DMS153 (cell line): ENCODE measurements around the gene DPEP1.
"Not testable (repeated sequence)": the region's sequence is repeated elsewhere in the genome, so short reads cannot be mapped to it uniquely, and the experiment has no call there.

Source experiments
- DNase-seq: peaks from one replicate; lab custom pipeline; 2025; lab: John Stamatoyannopoulos, UW

DPEP1 gene

DNA sequence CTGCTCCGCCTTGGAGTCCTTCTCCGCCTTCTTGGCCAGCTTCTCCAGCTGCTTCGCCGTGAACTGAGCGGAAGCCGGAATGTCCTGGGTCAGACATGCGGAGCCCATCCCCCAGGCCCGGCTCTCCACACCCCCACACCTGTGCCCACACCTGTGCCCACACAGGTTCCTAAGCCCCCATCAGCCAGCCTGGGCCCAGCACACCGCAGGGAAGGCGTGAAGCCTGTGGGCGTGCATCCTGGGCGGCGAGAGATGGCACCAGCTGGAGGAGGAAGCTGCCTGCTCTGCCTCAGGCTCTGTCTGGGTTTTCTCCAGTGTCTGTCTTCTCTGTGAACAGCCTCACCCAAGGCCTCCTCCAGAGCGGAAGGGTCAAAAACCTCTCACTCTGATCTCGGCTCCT, 38.1 kb downstream of the DPEP1 start:
- DNase-seq = no peak

DNA sequence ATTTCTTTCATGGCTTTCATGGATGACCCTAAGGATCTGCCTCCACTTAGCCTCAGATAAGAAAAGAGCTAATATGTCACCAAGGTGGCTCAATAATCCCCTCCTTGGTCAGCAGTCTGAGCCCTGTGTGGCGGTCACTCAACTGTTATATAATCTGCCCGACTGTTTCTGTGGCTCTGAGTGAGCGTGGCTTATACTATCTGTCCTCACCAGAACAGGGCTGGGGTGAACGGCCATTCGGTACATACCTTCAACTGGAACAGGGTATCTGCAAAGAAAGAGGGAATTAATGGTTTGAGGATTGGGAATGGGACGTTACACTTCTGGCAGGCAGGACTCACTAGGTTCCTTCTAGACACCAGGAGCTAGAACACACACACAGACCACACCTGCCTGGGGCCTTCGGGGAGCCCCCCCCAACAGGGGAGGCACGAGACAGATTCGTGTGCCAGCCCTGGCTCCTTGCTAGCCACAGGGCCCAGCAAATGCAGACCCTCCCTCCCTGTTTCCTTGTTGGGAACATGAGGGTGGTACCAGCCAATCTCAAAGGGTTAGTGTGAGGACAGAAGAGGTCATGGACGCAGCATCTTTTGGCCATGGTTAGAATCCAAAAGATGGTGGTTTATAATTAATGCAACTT, 40.3 kb downstream of the DPEP1 start:
- DNase-seq = no peak

DNA sequence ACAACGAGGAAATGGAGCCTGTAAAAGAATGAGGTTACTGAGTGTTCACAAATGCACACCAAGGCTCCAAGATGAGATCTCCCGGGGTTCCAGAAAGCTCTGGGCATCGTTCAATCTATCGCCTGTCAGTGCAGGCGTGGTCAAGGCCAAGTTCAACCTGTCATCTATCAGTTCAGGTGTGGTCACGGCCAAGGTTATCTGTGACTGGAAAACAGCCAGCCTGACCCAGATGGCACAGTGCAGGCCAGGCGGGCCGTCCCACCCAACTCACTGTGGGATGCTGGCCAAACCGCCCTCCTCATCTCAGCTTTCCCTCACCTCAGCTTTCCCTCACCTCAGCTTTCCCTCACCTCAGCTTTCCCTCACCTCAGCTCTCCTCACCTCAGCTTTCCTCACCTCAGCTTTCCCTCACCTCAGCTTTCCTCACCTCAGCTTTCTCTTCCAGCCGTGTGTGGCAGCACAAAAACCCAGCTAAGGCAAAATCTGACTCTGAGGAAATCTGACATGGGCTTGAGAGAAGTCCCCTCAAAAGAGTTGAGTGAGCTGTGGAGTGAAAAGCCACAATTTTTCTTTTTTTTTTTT, 41.7 kb downstream of the DPEP1 start:
- no peak for DNase-seq

DNA sequence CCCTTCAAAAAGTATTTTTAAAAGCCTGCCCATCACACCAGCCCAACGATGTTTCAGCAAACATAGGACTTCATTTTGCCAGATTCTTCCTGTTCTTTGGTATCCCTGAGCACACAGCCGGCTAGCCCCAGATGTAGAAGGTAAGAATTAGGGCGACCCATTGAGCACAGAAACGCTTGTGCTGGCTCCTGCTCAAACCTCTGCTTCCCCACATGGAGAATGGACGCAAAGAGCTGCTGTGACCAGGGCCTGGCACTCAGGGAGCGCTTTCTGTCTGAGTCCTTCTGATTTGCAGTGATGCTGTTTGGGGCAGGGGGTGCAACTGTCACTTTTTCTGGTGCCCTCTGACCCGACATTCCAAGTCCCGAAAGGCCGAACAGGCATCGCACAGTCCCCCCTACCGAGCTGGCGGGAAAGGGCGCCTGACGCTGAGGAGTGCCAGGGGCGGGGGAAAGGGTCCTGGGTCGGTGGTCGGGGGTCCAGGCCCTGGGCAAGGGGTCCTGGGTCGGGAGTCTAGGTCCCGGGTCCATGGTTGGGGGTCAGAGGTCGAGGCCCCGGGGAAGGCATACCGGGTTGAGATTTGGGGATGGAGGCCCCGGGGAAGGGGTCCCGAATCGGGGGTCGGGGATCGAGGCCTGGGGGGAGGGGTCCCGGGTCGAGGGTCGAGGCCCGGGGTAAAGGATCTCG, 43.1 kb downstream of the DPEP1 start:
- no peak for DNase-seq

DNA sequence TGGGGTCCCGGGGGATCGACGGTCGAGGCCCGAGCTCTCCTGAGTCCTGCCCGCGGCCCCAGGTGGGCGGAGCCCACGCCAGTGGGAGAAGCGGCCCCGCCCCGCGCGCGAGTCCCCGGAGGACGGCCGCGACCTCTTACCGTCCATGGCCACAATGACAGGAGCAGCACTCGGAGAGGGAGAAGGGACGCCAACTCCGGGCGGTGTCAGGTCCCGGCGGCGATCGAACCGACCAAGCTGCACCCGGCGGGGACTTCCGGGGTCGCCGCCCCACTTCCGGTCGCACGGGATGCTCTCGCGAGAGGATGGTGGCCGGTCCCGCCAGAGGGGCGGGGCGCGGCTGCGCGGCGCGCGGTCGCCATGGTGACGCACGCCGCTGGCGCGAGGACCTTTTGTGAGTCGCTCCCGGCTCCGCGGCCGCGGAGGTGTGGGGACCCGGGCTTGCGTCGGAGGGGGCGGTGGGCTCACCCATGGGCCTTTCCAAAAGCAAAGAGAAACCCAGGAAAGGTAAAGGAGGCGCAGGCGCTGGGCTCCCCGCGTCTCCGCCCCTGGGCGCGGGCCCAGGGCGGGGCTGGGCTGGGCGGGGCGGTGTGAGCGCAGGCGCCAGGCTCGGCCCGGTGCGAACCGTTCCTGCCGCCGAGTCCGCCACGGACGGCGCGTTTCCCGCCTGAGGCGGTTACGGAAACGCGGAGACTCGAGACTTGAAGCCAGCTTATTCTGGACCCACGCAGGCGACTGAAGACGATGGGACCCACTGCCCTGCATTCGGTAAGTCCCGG, 44.2 kb downstream of the DPEP1 start, which contains the start of the genes CHMP1A and SPATA33:
Gene CHMP1A (minus strand): TSS at position 267 of the 779 bp plus-strand sequence. CDS start 120 bp downstream, at position 147.
Gene SPATA33 (plus strand): TSS at position 395 of the 779 bp plus-strand sequence. CDS start 76 bp downstream, at position 471.
- peak; percentile 72 for DNase-seq

DNA sequence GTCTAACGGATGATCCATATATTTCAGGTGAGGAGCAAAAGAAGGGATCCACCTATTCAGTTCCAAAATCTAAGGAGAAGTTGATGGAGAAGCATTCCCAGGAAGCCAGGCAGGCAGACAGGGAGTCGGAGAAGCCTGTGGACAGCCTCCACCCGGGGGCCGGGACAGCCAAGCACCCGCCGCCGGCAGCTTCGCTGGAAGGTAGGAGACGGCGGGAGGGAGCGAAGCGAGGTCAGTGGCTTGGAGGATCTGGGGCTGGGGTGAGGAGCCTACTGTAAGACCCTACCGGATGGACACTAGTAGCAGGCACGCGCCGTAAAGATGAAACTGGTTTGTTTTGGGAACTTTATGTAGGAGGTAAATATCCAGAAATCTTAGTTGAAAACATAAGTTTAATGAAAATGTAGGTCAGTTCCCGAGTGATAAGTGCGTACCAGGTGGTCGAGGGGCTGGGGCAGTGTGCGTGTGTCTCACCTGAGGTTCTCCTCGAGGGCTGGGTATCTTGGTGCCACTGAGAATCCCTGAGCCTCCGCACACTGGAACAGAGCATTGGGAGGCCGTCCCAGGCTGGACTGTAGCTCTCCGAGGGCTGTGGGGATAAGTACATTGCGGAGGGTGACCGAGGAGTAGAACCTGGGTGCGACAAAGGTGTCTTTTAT, 44.9 kb downstream of the DPEP1 start:
- no peak for DNase-seq

DNA sequence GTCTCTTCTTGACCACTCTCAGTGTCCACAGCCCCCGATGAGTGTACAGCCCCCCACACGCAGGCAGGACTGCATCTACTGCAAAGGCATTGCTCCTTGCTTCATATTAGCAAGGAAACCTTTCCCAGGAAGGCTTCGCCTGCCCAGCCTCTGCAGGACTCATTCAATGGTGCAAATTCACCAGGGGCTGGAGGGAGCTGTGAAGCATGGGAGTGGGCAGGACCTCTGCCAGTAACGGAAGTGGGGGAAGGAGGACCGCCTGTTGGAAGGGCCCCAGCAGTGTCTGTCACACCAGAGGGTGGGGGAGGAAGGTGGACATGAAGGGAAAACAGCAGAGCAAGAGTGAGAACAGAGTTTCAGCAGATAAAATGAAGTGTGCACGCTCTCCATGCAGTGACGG, 46.7 kb downstream of the DPEP1 start:
- DNase-seq = no peak

DNA sequence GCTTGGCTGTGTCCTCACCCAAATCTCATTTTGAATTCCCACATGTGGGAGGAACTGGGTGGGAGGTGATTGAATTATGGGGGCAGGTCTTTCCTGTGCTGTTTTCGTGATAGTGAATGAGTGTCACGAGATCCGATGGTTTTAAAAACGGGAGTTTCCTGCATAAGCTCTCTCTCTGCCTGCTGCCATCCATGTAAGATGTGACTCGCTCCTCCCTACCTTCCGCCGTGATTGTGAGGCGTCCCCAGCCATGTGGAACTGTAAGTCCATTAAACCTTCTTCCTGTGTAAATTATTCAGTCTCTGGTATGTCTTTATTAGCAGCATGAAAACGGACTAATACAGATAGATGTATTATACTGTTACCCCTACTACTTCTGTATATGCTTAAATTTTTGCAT, 47.8 kb downstream of the DPEP1 start:
- DNase-seq = no peak

DNA sequence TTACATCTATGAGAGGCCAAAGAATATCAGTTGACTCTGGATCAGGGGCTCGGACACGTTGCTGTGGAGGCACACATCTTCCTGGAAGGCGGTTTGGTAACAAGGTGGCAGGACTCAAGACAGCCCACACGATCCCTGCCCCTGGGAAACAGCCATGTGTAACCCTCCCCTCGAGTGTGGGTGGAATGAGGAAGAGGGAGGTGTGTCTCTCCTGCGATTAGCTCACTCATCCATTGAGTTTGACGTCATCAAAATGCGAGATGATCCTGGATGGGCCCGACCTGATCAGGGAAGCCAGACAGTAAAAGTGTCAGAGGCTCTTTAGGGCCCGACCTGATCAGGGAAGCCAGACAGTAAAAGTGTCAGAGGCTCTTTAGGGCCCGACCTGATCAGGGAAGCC, 50.8 kb downstream of the DPEP1 start:
- DNase-seq = not testable (repeated sequence)

DNA sequence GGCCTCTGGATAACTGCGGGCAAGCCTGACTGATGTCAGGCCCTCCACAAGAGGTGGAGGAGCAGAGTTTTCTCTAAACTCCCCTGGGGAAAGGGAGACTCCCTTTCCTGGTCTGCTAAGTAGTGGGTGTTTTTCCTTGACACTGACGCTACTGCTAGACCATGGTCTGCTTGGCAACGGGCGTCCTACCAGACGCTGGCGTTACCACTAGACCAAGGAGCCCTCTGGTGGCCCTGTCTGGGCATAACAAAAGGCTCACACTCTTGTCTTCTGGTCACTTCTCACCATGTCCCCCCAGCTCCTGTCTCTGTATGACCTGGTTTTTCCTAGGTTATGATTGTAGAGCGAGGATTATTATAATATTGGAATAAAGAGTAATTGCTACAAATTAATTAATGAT, 53.6 kb downstream of the DPEP1 start:
- DNase-seq = not testable (repeated sequence)

DNA sequence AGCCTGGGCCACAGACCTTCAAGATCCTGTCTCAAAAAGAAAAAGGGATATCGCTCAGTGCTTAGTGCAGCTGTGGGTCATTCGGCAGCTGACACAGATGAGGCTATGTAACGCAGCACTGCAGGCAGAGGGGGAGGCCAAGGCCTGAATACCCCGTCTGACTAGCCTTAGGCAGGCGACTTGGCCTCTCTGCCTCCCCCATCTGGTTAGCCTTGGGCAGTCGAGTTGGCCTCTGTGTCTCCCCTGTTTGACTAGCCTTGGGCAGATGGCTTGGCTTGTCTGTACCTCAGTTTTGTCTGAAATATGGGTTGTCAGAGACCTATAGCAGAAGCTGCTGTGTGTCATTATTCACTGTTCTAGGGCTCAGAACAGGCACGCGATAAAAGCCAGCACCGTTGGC, 54.2 kb downstream of the DPEP1 start:
- no peak for DNase-seq

DNA sequence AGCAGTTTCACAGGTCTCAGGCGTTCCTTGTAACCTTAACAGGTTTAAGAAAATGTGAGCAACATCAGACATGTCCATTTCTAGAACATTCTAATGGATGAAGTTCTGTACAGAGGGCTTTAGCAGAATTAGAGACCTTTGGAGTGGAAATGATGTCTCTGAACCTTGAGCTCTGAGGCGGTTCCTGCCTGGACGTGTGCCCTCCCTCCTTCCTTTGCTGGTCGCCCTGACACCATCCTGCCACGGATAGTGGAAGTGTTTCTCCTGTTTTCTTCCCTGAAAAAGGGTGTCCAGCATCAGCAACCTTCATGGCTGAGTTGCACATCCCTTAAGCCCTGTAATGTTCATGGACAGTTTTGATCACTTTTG, 55.3 kb downstream of the DPEP1 start:
- no peak for DNase-seq

DNA sequence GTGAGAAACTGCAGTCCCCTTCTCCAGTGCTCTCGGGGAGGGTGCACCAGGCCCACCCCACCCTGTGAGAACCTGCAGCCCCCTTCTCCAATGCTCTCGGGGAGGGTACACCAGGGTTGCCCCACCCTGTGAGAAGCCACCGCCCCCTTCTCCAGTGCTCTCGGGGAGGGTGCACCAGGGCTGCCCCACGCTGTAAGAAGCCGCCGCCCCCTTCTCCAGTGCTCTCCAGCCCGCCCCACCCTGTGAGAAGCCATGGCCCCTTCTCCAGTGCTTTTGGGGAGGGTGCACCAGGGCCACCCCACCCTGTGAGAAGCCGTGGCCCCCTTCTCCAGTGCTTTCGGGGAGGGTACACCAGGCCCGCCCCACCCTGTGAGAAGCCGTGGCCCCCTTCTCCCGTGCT, 56.3 kb downstream of the DPEP1 start:
- DNase-seq = no peak

DNA sequence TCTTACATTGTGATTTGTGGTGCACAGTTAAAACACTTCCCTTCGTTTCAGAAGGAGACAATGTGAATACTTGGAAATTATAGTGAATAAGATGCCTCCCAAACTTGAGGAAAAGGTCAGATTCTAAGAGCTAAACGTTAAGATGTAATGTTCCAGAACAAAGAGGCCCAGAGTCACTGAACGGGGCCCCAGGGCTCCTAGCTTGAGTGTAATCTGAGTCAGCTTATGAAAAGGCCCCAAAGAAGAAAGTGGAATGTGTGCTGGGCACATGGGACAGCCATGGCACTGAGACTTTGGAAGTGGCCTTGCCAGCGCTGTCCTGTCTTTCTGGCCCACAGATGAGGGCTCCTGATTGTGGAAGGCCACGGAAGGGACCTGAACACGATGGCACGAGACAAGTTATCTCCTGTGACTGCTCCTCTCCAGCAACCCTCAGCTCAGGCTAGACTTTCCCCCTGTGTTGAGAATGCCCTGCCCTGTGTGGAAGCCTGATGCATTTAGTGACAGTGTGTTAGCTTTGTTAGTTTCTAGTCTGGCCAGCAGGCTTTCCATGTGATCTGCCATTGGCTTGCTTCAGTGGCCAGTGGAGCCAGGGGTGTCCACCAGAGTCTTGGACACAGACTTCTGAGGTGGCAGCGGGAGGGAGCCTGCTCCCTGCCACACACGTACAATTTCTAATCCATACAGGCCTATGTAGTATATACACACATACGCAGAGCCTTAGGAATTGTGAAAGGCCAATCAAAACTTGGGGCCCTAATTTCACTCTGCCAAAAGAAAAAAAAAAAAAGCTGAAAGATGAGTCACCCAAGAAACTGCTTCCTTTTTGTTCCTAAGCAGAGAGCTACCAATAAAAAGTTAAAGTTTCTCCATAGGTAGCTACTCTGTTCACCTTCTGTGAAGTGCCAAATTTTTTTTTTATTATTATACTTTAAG, 57.3 kb downstream of the DPEP1 start:
- DNase-seq = no peak

DNA sequence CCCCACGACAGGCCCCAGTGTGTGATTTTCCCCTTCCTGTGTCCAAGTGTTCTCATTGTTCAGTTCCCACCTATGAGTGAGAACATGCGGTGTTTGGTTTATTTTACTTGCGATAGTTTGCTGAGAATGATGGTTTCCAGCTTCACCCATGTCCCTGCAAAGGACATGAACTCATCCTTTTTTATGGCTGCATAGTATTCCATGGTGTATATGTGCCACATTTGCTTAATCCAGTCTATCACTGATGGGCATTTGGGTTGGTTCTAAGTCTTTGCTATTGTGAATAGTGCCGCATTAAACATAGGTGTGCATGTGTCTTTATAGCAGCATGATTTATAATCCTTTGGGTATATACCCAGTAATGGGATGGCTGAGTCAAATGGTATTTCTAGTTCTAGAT, 58.1 kb downstream of the DPEP1 start:
- DNase-seq = not testable (repeated sequence)

DNA sequence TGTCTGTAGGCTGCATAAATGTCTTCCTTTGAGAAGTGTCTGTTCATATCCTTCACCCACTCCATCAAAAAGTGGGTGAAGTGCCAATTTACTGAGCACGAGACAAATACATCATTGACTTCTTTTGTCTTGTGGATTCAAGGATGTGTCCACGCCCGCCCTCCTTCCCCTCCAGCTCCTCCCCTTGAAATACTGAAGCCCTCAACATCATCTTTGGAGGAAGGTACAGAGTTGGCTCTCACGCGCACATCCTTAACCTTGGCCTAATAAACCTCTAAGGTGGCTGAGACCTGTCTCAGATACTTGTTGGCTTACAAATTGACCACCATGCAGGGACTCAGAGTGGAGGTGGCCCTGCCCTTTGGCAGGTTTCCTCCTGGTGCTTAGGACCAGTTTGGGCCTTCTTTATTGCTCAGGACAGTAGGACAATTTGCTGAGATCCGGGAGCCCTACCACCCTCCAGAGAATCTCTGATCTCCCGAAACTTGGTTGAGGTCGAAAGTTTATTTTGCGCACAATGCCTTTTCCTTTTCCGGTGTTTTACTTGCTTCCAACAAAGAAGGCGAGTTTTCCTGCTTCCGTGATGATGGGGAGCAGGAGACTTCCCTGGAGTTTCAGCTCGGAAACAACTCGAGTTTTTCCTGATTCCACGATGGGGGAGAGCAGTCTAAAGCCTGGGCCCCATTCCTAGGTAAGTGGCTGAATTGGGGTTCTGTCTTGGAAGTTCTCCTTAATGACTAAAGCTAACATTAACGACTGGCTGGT, 58.9 kb downstream of the DPEP1 start:
- DNase-seq = no peak

DNA sequence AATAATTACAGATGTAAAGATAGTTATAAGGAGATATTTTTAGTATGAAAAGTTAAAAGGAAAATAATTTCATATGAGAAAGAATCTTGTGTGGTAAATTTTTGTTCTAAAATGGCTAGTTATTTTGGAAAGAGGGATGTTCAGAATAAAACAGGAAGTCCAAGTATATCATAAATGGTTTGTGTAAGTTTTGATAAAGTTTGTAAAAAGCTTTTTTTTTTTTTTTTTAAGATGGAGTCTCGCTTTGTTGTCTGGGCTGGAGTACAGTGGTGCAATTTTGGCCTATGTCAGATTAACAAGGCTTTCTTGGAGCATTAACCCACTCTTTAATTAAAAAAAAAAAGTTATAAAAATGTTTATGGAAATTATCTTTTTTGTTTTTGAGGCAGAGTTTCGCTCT, 64.8 kb downstream of the DPEP1 start:
- DNase-seq = no peak

DNA sequence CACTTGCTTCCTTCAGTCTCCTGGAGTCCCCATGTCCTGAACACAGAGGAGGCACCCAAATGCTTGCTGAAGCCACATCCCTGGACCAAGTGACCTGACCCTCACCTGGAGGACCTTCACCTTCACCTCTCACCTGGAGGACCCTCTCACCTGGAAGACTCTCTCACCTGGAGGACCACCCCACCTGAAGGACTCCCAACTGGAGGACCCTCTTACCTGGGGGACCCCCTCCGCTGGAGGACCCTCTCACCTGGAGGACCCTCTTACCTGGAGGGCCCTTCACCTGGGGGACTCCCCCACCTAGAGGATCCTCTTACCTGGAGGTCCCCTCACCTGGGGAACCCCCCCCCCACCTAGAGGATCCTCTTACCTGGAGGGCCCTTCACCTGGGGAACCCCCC, 72.5 kb downstream of the DPEP1 start:
- no peak for DNase-seq

DNA sequence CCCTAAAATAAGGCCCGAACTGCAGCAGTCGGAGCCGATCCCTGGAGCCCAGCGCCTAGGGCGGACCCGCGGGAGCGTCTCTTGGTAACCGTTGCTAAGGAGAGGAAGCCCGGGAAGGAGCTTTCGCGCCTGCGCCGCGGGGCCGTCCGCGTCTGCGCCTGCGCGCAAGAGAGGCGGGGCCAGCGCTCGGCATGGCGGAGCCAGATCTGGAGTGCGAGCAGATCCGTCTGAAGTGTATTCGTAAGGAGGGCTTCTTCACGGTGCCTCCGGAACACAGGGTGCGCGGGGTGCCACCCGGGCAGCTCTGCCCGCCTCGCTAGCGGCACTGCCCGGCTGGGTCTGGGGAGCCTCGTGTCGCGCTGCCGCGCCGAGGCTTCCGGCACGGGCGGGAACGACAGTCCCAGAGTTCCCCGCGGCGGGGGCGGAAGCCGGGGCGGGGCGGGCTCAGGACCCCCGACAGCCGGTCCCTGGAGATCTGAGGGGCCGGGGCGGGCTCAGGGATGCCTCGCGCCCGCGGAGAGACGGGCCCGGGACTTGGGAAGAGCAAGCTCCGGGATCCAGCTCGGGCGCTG, 73.2 kb downstream of the DPEP1 start, which contains the start of gene CDK10:
Gene CDK10 (plus strand): TSS at position 170 of the 572 bp plus-strand sequence. CDS start 22 bp downstream, at position 192.
- DNase-seq = peak; percentile 83
